GM10266 (cell line): Measurements from ENCODE around the gene OSBPL9.
"Not testable (repeated sequence)": the region's sequence is repeated elsewhere in the genome, so short reads cannot be mapped to it uniquely, and the experiment has no call there.

ENCODE experiments used
- DNase-seq: peaks from one replicate; pipeline ENCODE4 v3.0.0; 2012; ENCODE audit errors: extremely low spot score
- CTCF ChIP-seq: IDR thresholded peaks from 2 replicates; pipeline ENCODE4 v1.5.1; 2012; ENCODE audit warnings: mild to moderate bottlenecking, low read depth; ENCODE audit not compliant: control insufficient read depth, insufficient read depth; ENCODE audit errors: missing control alignments

OSBPL9 gene

GRCh38 chr1:51644020-51644419, 27.1 kb downstream of the OSBPL9 start:
- no peak for DNase-seq
- no peak for TF ChIP-seq CTCF

DNA sequence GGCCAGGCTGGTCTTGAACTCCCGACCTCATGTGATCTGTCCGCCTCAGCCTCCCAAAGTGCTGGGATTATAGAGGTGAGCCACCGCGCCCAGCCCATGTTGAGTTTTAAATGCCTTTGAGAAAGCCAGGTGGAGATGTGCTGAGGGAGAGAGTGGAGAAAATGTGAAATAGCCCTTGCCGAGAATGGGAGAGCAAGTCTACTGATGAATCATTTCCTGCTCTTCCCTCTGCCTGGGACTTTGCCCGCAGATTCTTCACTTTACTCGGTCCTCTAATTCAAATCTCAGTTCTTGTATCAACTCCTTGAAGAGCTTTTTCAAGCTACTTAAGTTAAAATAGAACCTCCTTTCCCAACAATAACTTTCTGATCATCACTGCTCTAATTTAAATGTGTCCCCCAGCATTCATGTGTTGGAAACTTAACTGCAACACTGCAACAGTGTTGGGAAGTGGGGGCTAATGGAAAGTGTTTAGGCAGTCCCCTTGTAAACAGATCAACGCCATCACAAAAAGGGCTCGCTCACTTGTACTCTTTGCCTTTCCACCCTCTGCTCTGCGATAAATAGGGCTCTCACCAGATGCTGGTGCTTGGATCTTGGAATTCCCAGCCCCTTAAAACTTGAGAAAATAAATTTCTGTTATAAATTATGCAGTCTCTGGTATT, 27.8 kb downstream of the OSBPL9 start:
- no peak for TF ChIP-seq CTCF
- DNase-seq = no peak

GRCh38 chr1:51646592-51646991, 29.7 kb downstream of the OSBPL9 start:
- DNase-seq = not testable (repeated sequence)

GRCh38 chr1:51648180-51649109, 31.6 kb downstream of the OSBPL9 start:
- TF ChIP-seq CTCF = no peak
- DNase-seq = no peak

GRCh38 chr1:51649593-51650091, 32.8 kb downstream of the OSBPL9 start:
- DNase-seq = no peak
- no peak for TF ChIP-seq CTCF

DNA sequence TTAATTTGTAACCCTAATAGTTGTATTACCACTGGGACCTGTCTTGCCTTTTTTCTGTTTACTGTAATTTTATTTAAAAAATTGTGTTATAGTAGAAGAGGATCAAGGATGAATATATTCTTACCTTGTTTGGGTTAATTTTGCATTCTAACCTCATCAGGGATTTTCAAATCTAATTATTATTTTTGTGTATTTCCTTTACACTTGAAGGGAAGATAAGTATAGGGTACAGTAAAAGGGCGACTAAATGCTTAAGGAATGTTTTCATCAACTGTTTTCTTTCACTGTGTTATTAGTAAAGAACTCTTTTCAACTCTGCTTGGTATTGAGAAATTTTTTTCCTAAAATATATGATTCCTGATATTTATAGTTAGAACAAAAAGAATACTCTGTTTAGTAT, 33.3 kb downstream of the OSBPL9 start:
- TF ChIP-seq CTCF = no peak
- no peak for DNase-seq

GRCh38 chr1:51651552-51651942, 34.7 kb downstream of the OSBPL9 start:
- DNase-seq = no peak
- no peak for TF ChIP-seq CTCF
